Right kidney (tissue), 1 donor: ENCODE data around the gene ZAP70.

Experiments
- DNase-seq: peaks from one replicate; pipeline ENCODE4 v3.0.0-alpha.2; 2016

Gene ZAP70

GRCh38 chr2:97733341-97734035 is 20.1 kb downstream of the ZAP70 start:
- DNase-seq = no peak

- DNase-seq = no peak
These were observed 21.0 kb downstream of the ZAP70 start for GRCh38 chr2:97734061-97735051.

GRCh38 chr2:97735161-97735561 is 21.8 kb downstream of the ZAP70 start:
- no peak for DNase-seq

- no peak for DNase-seq
These were observed 22.8 kb downstream of the ZAP70 start for GRCh38 chr2:97736185-97736584.

- DNase-seq = no peak
These were observed 23.4 kb downstream of the ZAP70 start for GRCh38 chr2:97736608-97737330.

GRCh38 chr2:97737421-97738178 is 24.2 kb downstream of the ZAP70 start:
- DNase-seq = no peak

- DNase-seq = no peak
These were observed 25.0 kb downstream of the ZAP70 start for GRCh38 chr2:97738179-97739019.

GRCh38 chr2:97739020-97739892 is 25.9 kb downstream of the ZAP70 start:
- no peak for DNase-seq

- DNase-seq = no peak
These were observed 26.5 kb downstream of the ZAP70 start for GRCh38 chr2:97739893-97740245.

GRCh38 chr2:97740590-97741182 is 27.3 kb downstream of the ZAP70 start:
- peak; percentile 46 for DNase-seq

- no peak for DNase-seq
These were observed 27.9 kb downstream of the ZAP70 start for GRCh38 chr2:97741251-97741650.

GRCh38 chr2:97741686-97742085 is 28.3 kb downstream of the ZAP70 start:
- no peak for DNase-seq

- no peak for DNase-seq
These were observed 29.0 kb downstream of the ZAP70 start for GRCh38 chr2:97742381-97742847.

GRCh38 chr2:97743913-97744312 is 30.5 kb downstream of the ZAP70 start:
- DNase-seq = no peak

- no peak for DNase-seq
These were observed 32.2 kb downstream of the ZAP70 start for GRCh38 chr2:97745474-97746174.

GRCh38 chr2:97747285-97747684 is 33.9 kb downstream of the ZAP70 start:
- DNase-seq = no peak

- no peak for DNase-seq
These were observed 34.3 kb downstream of the ZAP70 start for GRCh38 chr2:97747716-97748115.

GRCh38 chr2:97749581-97749980 is 36.2 kb downstream of the ZAP70 start:
- DNase-seq = no peak

- DNase-seq = no peak
These were observed 36.6 kb downstream of the ZAP70 start for GRCh38 chr2:97750017-97750416.
